IMR-90 (cell line): ENCODE measurements around the gene DDOST. TPM values are rescaled to one million over a fixed set of nuclear protein-coding genes. Genes with fewer than 3 reads are reported as not detected.

Source experiments
- ATAC-seq: fragments of 200-7000 bp; cut with Tn5 transposase; 2 replicates; pipeline ENCODE4 v1.9.1; 2020; ENCODE audit warnings: low read depth, mild to moderate bottlenecking, moderate library complexity
- BruUV-seq: library from RNA; stranded (reverse); fragments of 400-500 nt; replicated peaks from 2 replicates; lab custom pipeline; 2021; lab: Mats Ljungman, UMichigan
- CTCF ChIA-PET: fragments of 300-600 bp; formaldehyde crosslinking; extraction: SDS; loops from one replicate; lab custom pipeline; 2021; ENCODE audit warnings: antibody characterized with exemption; lab: Yijun Ruan, JAX
- POLR2A ChIA-PET: fragments of 300-600 bp; sonication (Branson Sonifier 250); formaldehyde crosslinking; loops from one replicate; lab custom pipeline; 2022; ENCODE audit warnings: antibody characterized with exemption; ENCODE audit not compliant: unreplicated experiment; lab: Charles Lee
- DNase-seq: peaks from one replicate; pipeline ENCODE4 v3.0.0; 2013
- H2AFZ ChIP-seq: replicated peaks from 2 replicates; pipeline ENCODE3; 2013; ENCODE audit warnings: low read length, mild to moderate bottlenecking; ENCODE audit not compliant: poor library complexity
- H2AK5ac ChIP-seq: 2 replicates; pipeline ENCODE4 v1.6.1; 2013; ENCODE audit warnings: low read depth, low read length, inconsistent platforms
- H2AK9ac ChIP-seq: replicated peaks from 2 replicates; pipeline ENCODE3; 2013; ENCODE audit warnings: mild to moderate bottlenecking, low read depth, low read length, moderate library complexity; ENCODE audit not compliant: poor library complexity
- H2BK120ac ChIP-seq: 2 replicates; pipeline ENCODE4 v1.6.1; 2013; ENCODE audit warnings: low read depth, low read length, inconsistent platforms
- H2BK15ac ChIP-seq: 3 replicates; pipeline ENCODE4 v1.6.1; 2013; ENCODE audit warnings: low read depth, low read length, inconsistent platforms
- H2BK20ac ChIP-seq: 2 replicates; pipeline ENCODE4 v1.6.1; 2013; ENCODE audit warnings: low read depth, mild to moderate bottlenecking, inconsistent platforms, low read length, moderate library complexity
- H2BK5ac ChIP-seq: 2 replicates; pipeline ENCODE4 v1.6.1; 2013; ENCODE audit warnings: mild to moderate bottlenecking, low read depth, low read length, inconsistent platforms; ENCODE audit not compliant: poor library complexity, severe bottlenecking
- H3K14ac ChIP-seq: replicated peaks from 2 replicates; pipeline ENCODE4 v1.6.1; 2013; ENCODE audit warnings: low read depth, low read length, inconsistent platforms
- H3K18ac ChIP-seq: 2 replicates; pipeline ENCODE4 v1.6.1; 2013; ENCODE audit warnings: low read depth, low read length, control low read depth
- H3K23ac ChIP-seq: 2 replicates; pipeline ENCODE4 v1.6.1; 2013; ENCODE audit warnings: low read depth, low read length, inconsistent platforms
- H3K27ac ChIP-seq: 2 replicates; pipeline ENCODE4 v1.5.1; 2013; ENCODE audit warnings: mild to moderate bottlenecking, control low read depth, low read length; ENCODE audit not compliant: insufficient read depth
- H3K27me3 ChIP-seq: 2 replicates; pipeline ENCODE4 v1.6.1; 2013; ENCODE audit warnings: low read length; ENCODE audit not compliant: control insufficient read depth, insufficient read depth
- H3K36me3 ChIP-seq: 2 replicates; pipeline ENCODE4 v1.6.1; 2013; ENCODE audit warnings: low read length, mixed read lengths; ENCODE audit not compliant: control insufficient read depth, insufficient read depth
- H3K4ac ChIP-seq: 2 replicates; pipeline ENCODE4 v1.6.1; 2013; ENCODE audit warnings: low read depth, low read length, inconsistent platforms
- H3K4me1 ChIP-seq: 2 replicates; pipeline ENCODE4 v1.6.1; 2013; ENCODE audit warnings: low read length, mixed read lengths; ENCODE audit not compliant: control insufficient read depth, insufficient read depth
- H3K4me2 ChIP-seq: 2 replicates; pipeline ENCODE4 v1.6.1; 2013; ENCODE audit warnings: low read depth, mild to moderate bottlenecking, control low read depth, low read length, moderate library complexity
- H3K4me3 ChIP-seq: 2 replicates; pipeline ENCODE4 v1.5.1; 2013; ENCODE audit warnings: low read depth, mild to moderate bottlenecking, control low read depth, low read length, moderate library complexity; ENCODE audit not compliant: insufficient read depth
- H3K56ac ChIP-seq: 2 replicates; pipeline ENCODE4 v1.6.1; 2013; ENCODE audit warnings: low read length, inconsistent platforms; ENCODE audit not compliant: insufficient read depth; ENCODE audit errors: extremely low read depth
- H3K79me1 ChIP-seq, 2 experiments: 2 replicates each; pipeline ENCODE4 v1.6.1; 2013; ENCODE audit warnings: low read length in 2 of 2, inconsistent platforms in 1 of 2, low read depth in 1 of 2
- H3K9ac ChIP-seq: 2 replicates; pipeline ENCODE4 v1.6.1; 2013; ENCODE audit warnings: low read depth, low read length, control low read depth
- H3K9me1 ChIP-seq: 2 replicates; pipeline ENCODE4 v1.6.1; 2013; ENCODE audit warnings: low read length, inconsistent platforms; ENCODE audit not compliant: insufficient read depth
- H3K9me3 ChIP-seq: 2 replicates; pipeline ENCODE4 v1.6.1; 2013; ENCODE audit warnings: low read length; ENCODE audit not compliant: control insufficient read depth, insufficient read depth
- H4K20me1 ChIP-seq: 2 replicates; pipeline ENCODE4 v1.6.1; 2013; ENCODE audit warnings: low read length, inconsistent platforms; ENCODE audit not compliant: insufficient read depth
- H4K5ac ChIP-seq: 2 replicates; pipeline ENCODE4 v1.6.1; 2013; ENCODE audit warnings: mild to moderate bottlenecking, low read depth, low read length, control low read depth
- H4K8ac ChIP-seq, 2 experiments: 2 replicates each; pipeline ENCODE4 v1.6.1; 2013; ENCODE audit warnings: low read depth in 2 of 2, low read length in 2 of 2, control low read depth in 1 of 2, inconsistent platforms in 1 of 2
- H4K91ac ChIP-seq: 2 replicates; pipeline ENCODE4 v1.6.1; 2013; ENCODE audit warnings: low read depth, low read length, inconsistent platforms; ENCODE audit not compliant: insufficient read depth
- CEBPB ChIP-seq: IDR thresholded peaks from 2 replicates; pipeline ENCODE4 v1.6.1; 2012; ENCODE audit warnings: low read depth, low read length, improper control_type of control experiment
- CHD1 ChIP-seq: IDR thresholded peaks from 2 replicates; pipeline ENCODE4 v1.6.1; 2012; ENCODE audit warnings: low read depth, low read length, improper control_type of control experiment
- FOS ChIP-seq: fragments of 150-350 bp; IDR thresholded peaks from 2 replicates; pipeline ENCODE4 v1.6.1; 2016; ENCODE audit warnings: low read depth, low read length
- MAFK ChIP-seq: IDR thresholded peaks from 2 replicates; pipeline ENCODE4 v1.6.1; 2012; ENCODE audit warnings: low read depth, low read length, improper control_type of control experiment
- POLR2A ChIP-seq: IDR thresholded peaks from 2 replicates; pipeline ENCODE4 v1.6.1; 2012; ENCODE audit warnings: mild to moderate bottlenecking, low read depth, low read length
- RFX5 ChIP-seq: IDR thresholded peaks from 2 replicates; pipeline ENCODE4 v1.8.0; 2012; ENCODE audit warnings: low read depth, mild to moderate bottlenecking, low read length, moderate library complexity
- SMC3 ChIP-seq: fragments of 150-350 bp; IDR thresholded peaks from 2 replicates; pipeline ENCODE4 v1.6.1; 2016; ENCODE audit warnings: low read depth, mild to moderate bottlenecking, antibody characterized with exemption, low read length, moderate library complexity
- USF2 ChIP-seq: fragments of 150-350 bp; IDR thresholded peaks from 2 replicates; pipeline ENCODE4 v1.6.1; 2017; ENCODE audit warnings: mild to moderate bottlenecking, antibody characterized with exemption, low read length, low read depth
- WGBS, 2 experiments: methylation state at CpG; one replicate each; pipeline versions ENCODE4 v1.1.5 to v1.1.7; 2013; ENCODE audit warnings: missing lambda C conversion rate in 2 of 2; ENCODE audit not compliant: insufficient read length in 1 of 2; ENCODE audit errors: extremely low coverage in 2 of 2; 5-methylcytosine and 5-hydroxymethylcytosine counted together
- dilution Hi-C: fragments of 300-500 bp; cut with HindIII; formaldehyde crosslinking; loops from one replicate; pipeline ENCODE4 v1.14.3; 2018; ENCODE audit warnings: low sequenced_read_pairs; ENCODE audit not compliant: unreplicated experiment
- in situ Hi-C: fragments of 300-500 bp; cut with MboI; formaldehyde crosslinking; loops from 3 replicates; pipeline ENCODE4 v1.14.3; 2019; ENCODE audit warnings: low sequenced_read_pairs, inconsistent platforms, mixed read lengths
- intact Hi-C: fragments of 100-400 bp; cut with micrococcal nuclease; formaldehyde crosslinking; loops from 2 replicates; pipeline ENCODE4 v1.10.0; 2022
- polyA plus RNA-seq, 3 experiments: library from polyadenylated mRNA; depleted of rRNA; stranded (reverse); fragments of >200 nt; gene quantifications; 2 replicates each; pipeline ENCODE4 v1.2.3, GENCODE V29; 2012; ENCODE audit warnings: low replicate concordance in 1 of 3
- total RNA-seq: library from RNA; depleted of rRNA; stranded (reverse); fragments of >200 nt; gene quantifications from 2 replicates; pipeline ENCODE4 v1.2.3, GENCODE V29; 2012

Gene DDOST
- total and polyA plus RNA-seq, 2 of the 4 experiments (the other 2 are of a cell fraction), result 179 to 477 TPM

- H4K20me1 ChIP-seq, result no peaks in the 10 kb centered on the region
- H2BK20ac ChIP-seq, result no peak overlapping the region
- H2AFZ ChIP-seq, result no peak overlapping the region
- ChIA-PET CTCF (no interaction called here), POLR2A (no interaction called here)
- no peak for ATAC-seq
- no peaks in the 10 kb centered on the region for H3K79me1 ChIP-seq
- no peak overlapping the region for H3K4me3 ChIP-seq
- H3K9me1 ChIP-seq, result no peaks in the 10 kb centered on the region
- no peak overlapping the region for H2BK15ac ChIP-seq
- intact Hi-C loops (no loop called here), dilution Hi-C loops (no loop called here), in situ Hi-C loops (loop anchor here (25.0 kb wide), 1 partner anchor 680 kb away; no protein-coding TSS in a partner anchor)
- DNase-seq, result no peak
- H2AK9ac ChIP-seq, result no peak overlapping the region
- H2BK120ac ChIP-seq, result no peak overlapping the region
- H3K9ac ChIP-seq, result no peak overlapping the region
- H3K27me3 ChIP-seq, result no peaks in the 10 kb centered on the region
- no peak overlapping the region for H3K56ac ChIP-seq
- no peak overlapping the region for H2BK5ac ChIP-seq
- no TSS peak for BruUV-seq
- H3K27ac ChIP-seq, result no peak overlapping the region
- 100% methylated on average over 1 of the region's 9 CpGs; no CpG with 5 or more reads in 1 of the 2 experiments for whole genome bisulfite sequencing, 2 experiments
- peaks cover 3% of the 10 kb centered on the region; the same call in 1 of the 2 replicates for H3K36me3 ChIP-seq
- TF ChIP-seq CHD1, result no peak
- TF ChIP-seq FOS, result no peak
- TF ChIP-seq POLR2A, result no peak
- TF ChIP-seq RFX5, result no peak
- TF ChIP-seq CEBPB, result no peak
- no peak for TF ChIP-seq MAFK
- TF ChIP-seq USF2, result no peak
- no peak for TF ChIP-seq SMC3
- H4K91ac ChIP-seq, result no peak overlapping the region
- no peak overlapping the region for H4K8ac ChIP-seq
- H3K14ac ChIP-seq, result no peak overlapping the region
- H3K9me3 ChIP-seq, result no peaks in the 10 kb centered on the region
- H2AK5ac ChIP-seq, result no peak overlapping the region
- H3K18ac ChIP-seq, result no peak overlapping the region
- H3K4ac ChIP-seq, result no peak overlapping the region
- H3K23ac ChIP-seq, result no peak overlapping the region
- H3K4me2 ChIP-seq, result no peak overlapping the region
- H3K4me1 ChIP-seq, result no peaks in the 10 kb centered on the region
- no peak overlapping the region for H4K5ac ChIP-seq
Measured at GRCh38 chr1:20681999-20682398, 20.8 kb upstream of the DDOST start.
